ENCODE results near the gene ZFX.
"Not testable (repeated sequence)": the region's sequence is repeated elsewhere in the genome, so short reads cannot be mapped to it uniquely, and the experiment has no call there.

ZFX gene

GRCh38 chrX:24151513-24151912 lies 2.0 kb downstream of the ZFX start:
- no peak for DNase-seq (ENCODE audit: insufficient read length, low spot score)
- no peak for TF ChIP-seq CTCF (IDR thresholded peaks at IDR 0.05; ENCODE audit: insufficient read depth, missing control alignments)
- no peak for FAIRE-seq

DNA sequence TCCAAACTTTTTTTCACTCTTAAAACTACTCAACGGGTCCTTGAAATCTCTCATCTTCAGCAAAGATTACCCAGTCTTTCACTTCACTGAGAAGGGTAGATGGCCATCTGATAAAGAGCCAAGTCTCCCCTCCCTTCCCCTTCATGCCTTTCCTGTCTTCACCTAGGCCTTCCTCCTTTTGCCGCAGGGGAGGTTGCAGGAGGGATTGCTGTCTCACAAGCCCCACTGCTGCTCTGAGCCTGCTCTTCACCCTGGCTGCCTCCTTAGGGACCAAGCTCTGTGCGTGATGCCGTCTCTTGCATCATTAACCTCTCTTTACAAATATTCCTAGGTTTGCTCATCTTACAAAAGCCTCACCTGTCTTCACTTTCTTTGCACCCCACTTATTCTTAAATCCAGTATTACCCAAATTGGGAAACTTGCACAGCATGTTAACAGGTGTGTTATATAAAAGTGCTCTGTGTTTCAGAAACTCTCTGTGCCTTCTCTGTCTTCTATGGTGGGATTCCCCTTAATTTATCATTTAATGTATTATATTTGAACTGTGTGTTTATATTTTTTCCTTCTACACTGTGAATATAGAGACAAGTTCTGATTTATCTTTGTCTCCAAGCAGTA lies 3.8 kb downstream of the ZFX start:
- no peak for TF ChIP-seq CTCF (IDR thresholded peaks at IDR 0.05; ENCODE audit: insufficient read depth, missing control alignments)
- FAIRE-seq (no peak), DNase-seq (ENCODE audit: insufficient read length, low spot score) (no peak)

DNA sequence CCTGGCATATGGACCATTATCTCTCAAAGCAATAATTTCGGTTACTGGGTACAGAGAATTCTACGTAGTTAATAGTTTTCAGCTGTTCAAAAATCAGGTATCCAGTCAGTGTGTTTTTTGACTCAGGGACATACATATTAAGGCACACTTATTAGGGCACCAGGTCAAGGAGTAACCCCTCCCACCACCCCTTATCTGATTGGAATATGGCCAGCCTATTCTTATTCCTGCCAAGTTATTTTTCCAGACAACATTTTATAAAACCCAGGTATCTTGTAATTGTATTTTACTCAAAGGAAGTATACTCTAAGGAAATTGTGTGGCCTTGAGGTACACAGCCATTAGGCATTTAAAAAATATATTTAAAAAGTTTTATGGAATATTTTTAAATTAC lies 4.3 kb downstream of the ZFX start:
- DNase-seq (ENCODE audit: insufficient read length, low spot score) = no peak
- FAIRE-seq = no peak

DNA sequence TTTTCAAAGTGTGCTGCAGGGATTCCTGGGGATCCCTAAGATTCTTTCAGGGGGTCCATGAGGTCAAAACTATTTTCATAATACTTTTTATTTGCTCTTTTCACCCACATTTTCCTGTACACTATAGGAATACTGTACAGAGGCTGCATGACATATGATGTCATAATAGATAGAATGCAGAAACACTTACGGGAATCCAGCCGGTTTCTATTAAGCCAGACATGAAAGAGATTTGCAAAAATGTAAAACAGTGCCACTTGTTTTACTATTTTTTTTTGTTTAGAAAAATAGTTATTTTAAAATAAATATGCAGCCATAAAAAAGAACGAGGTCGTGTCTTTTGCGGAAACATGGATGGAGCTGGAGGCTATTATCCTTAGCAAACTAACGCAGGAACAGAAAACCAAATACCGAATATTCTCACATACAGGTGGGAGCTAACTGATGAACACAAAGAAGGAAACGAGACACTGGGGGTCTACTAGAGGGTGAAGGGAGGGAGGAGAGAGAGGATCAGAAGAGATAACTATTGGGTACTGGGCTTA lies 5.0 kb downstream of the ZFX start:
- no peak for FAIRE-seq
- no peak for TF ChIP-seq CTCF (IDR thresholded peaks at IDR 0.05; ENCODE audit: insufficient read depth, missing control alignments)
- no peak for DNase-seq (ENCODE audit: insufficient read length, low spot score)

More for the DNA sequence above, 4.3 kb downstream of the ZFX start:
- TF ChIP-seq CTCF (IDR thresholded peaks at IDR 0.05; ENCODE audit: insufficient read depth, missing control alignments) = no peak

- FAIRE-seq; DNase-seq (ENCODE audit: insufficient read length, low spot score): not testable (repeated sequence)
Observed at GRCh38 chrX:24155747-24156146, 6.2 kb downstream of the ZFX start.

GRCh38 chrX:24156177-24156576 lies 6.6 kb downstream of the ZFX start:
- DNase-seq (ENCODE audit: insufficient read length, low spot score) (no peak), FAIRE-seq (peak; percentile 76)

DNA sequence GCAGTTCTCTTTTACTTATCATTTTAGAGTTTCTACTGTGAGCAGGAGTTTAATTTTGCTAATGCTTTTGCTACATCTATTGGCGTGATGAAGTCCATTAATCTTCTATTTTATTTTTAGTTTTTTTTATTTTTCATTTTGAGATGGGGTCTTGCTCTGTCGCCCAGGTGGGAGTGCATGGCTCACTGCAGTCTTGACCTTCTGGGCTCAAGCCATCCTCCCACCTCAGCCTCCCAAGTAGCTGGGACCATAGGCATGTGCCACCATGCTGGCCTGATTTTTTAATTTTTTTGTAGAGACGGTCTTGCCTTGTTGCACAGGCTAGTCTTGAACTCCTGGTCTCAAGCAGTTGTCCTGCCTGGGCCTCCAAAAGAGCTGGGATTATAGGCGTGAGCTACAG lies 9.4 kb downstream of the ZFX start:
- FAIRE-seq (peak; percentile 44), DNase-seq (ENCODE audit: insufficient read length, low spot score) (no peak)
- TF ChIP-seq CTCF (IDR thresholded peaks at IDR 0.05; ENCODE audit: insufficient read depth, missing control alignments) = no peak

More at GRCh38 chrX:24156177-24156576, 6.6 kb downstream of the ZFX start:
- TF ChIP-seq CTCF (IDR thresholded peaks at IDR 0.05; ENCODE audit: insufficient read depth, missing control alignments) = no peak

Measured in D721Med (cell line).